Sigmoid colon (tissue), 7 donors: ENCODE data around the gene AHI1. TPM values are rescaled to one million over a fixed set of nuclear protein-coding genes. Genes with fewer than 3 reads are reported as not detected.

Experiments used
- DNase-seq: peaks from one replicate; pipeline ENCODE4 v3.0.0-alpha.2; 2019
- H3K27ac ChIP-seq, 4 donors: fragments of 200-600 bp; sonication (generic); one replicate each; pipeline ENCODE4 v1.5.1; 2016 to 2019; ENCODE audit warnings: mild to moderate bottlenecking in 1 of 4
- H3K27me3 ChIP-seq, 3 donors: fragments of 200-600 bp; sonication (generic); one replicate each; pipeline ENCODE4 v1.5.1; 2019; ENCODE audit warnings: mild to moderate bottlenecking in 1 of 3
- H3K36me3 ChIP-seq, 4 donors: fragments of 200-600 bp; sonication (generic); one replicate each; pipeline ENCODE4 v1.5.1; 2016 to 2019
- H3K4me1 ChIP-seq, 4 donors: fragments of 200-600 bp; sonication (generic); one replicate each; pipeline ENCODE4 v1.5.1; 2017 to 2019
- H3K4me3 ChIP-seq, 4 donors: fragments of 200-600 bp; sonication (generic); one replicate each; pipeline ENCODE4 v1.5.1; 2017 to 2019; ENCODE audit warnings: mild to moderate bottlenecking in 2 of 4, moderate library complexity in 1 of 4
- H3K9me3 ChIP-seq, 4 donors: fragments of 200-600 bp in 3 of 4; sonication (generic) in 3 of 4; one replicate each; pipeline versions ENCODE4 v1.5.1 to v1.6.1; 2013 to 2019
- CTCF ChIP-seq, 4 experiments: fragments of 450-650 bp in 3 of 4; fragments of 200-600 bp in 1 of 4; IDR thresholded peaks; one replicate each; pipeline ENCODE4 v1.5.1; 2016 to 2019; ENCODE audit warnings: antibody characterized with exemption in 4 of 4, mild to moderate bottlenecking in 3 of 4, moderate library complexity in 2 of 4
- EP300 ChIP-seq, 4 donors: sonication (generic); formaldehyde crosslinking; IDR thresholded peaks; one replicate each; pipeline ENCODE4 v1.6.1; 2017; ENCODE audit warnings: antibody characterized with exemption in 4 of 4
- POLR2A ChIP-seq, 2 donors: fragments of 450-650 bp; IDR thresholded peaks; one replicate each; pipeline ENCODE4 v1.6.1; 2016; ENCODE audit warnings: antibody characterized with exemption in 2 of 2, mild to moderate bottlenecking in 2 of 2, moderate library complexity in 2 of 2
- POLR2AphosphoS5 ChIP-seq, 4 donors: sonication (generic); formaldehyde crosslinking; IDR thresholded peaks; one replicate each; pipeline ENCODE4 v1.6.1; 2017; ENCODE audit warnings: antibody characterized with exemption in 4 of 4
- WGBS, 2 donors: extraction: QIAGEN DNeasy Blood & Tissue Kit; methylation state at CpG; one replicate each; pipeline ENCODE4 v1.1.7; 2013; 5-methylcytosine and 5-hydroxymethylcytosine counted together
- intact Hi-C: fragments of 100-400 bp; cut with DNase I; formaldehyde crosslinking; loops from one replicate; pipeline ENCODE4 v1.15.1; 2023
- polyA plus RNA-seq, 3 donors: library from polyadenylated mRNA; stranded (reverse); fragments of 200-250 nt; gene quantifications; one replicate each; pipeline ENCODE4 v1.2.3, GENCODE V29; 2013
- total RNA-seq, 4 donors: library from RNA; depleted of rRNA; stranded (reverse); fragments of >200 nt; gene quantifications; one replicate each; pipeline ENCODE4 v1.1.0, GENCODE V29; 2016
- donor health status: healthy with polysubstance abuse.
- donor health status: Bipolar disorder and iron deficiency.
- donor health status: healthy.

Gene AHI1
- total and polyA plus RNA-seq, 7 donors, result 4.2 to 47.1 (median 25.8) TPM

DNA sequence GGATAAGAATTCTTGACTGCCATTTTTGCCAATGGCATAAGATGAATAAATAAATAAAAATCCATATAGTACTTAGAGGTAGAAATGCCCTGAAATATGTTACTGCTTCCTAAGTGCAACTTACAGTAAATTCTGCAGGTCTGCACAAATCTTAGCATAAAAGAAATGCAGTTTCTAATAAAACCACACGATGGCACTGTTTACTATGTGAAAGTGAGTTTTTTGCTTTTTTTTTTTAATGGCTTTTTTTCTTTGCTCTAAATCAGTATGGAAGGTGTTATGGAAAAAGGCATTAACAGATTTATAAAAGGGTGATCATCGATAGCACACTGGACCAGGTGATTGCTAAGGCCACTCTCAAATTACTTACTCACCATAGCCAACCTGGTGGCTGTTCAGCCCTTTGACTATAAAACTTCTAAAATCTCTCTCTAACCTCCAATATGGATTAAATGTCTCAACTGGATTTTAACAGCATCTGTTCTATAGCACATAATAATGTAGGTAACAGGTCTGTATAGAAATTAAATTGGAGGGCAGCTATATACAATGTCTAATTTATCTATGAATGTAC is 45.8 kb downstream of the AHI1 start:
- no peak overlapping the region for H3K4me3 ChIP-seq
- intact Hi-C loops, result loop anchor here (2.0 kb wide), 1 partner anchor 775 kb away; no protein-coding TSS in a partner anchor
- H3K27ac ChIP-seq, result no peak overlapping the region
- no peak for DNase-seq
- H3K9me3 ChIP-seq, result no peaks in the 10 kb centered on the region
- WGBS, 2 donors, result 10 to 17% methylated on average over 2 of the region's 2 CpGs
- TF ChIP-seq POLR2AphosphoS5 (IDR thresholded peaks at IDR 0.05), result no peak
- peak; percentile 25 to 65 (median 38) for TF ChIP-seq CTCF (IDR thresholded peaks at IDR 0.05)
- H3K36me3 ChIP-seq, result peaks cover 0 to 62% (median 2%) of the 10 kb centered on the region in 4 donors
- H3K27me3 ChIP-seq, result no peaks in the 10 kb centered on the region
- H3K4me1 ChIP-seq, result no peaks in the 10 kb centered on the region

- WGBS, 2 donors, result 70 to 86% methylated on average over 5 of the region's 5 CpGs
- no peaks in the 10 kb centered on the region for H3K4me1 ChIP-seq
- no peak overlapping the region for H3K4me3 ChIP-seq
- intact Hi-C loops, result no loop called here
- H3K9me3 ChIP-seq, result no peaks in the 10 kb centered on the region
- H3K27me3 ChIP-seq, result no peaks in the 10 kb centered on the region
- no peak for TF ChIP-seq POLR2AphosphoS5 (IDR thresholded peaks at IDR 0.05)
- TF ChIP-seq POLR2A (IDR thresholded peaks at IDR 0.05), result no peak
- TF ChIP-seq CTCF (IDR thresholded peaks at IDR 0.05), result no peak
- TF ChIP-seq EP300 (IDR thresholded peaks at IDR 0.05), result no peak
- no peak for DNase-seq
- H3K36me3 ChIP-seq, result peaks cover 0 to 66% (median 3%) of the 10 kb centered on the region in 4 donors
- H3K27ac ChIP-seq, result no peak overlapping the region
Measured at GRCh38 chr6:135449246-135449645, 48.3 kb downstream of the AHI1 start.

DNA sequence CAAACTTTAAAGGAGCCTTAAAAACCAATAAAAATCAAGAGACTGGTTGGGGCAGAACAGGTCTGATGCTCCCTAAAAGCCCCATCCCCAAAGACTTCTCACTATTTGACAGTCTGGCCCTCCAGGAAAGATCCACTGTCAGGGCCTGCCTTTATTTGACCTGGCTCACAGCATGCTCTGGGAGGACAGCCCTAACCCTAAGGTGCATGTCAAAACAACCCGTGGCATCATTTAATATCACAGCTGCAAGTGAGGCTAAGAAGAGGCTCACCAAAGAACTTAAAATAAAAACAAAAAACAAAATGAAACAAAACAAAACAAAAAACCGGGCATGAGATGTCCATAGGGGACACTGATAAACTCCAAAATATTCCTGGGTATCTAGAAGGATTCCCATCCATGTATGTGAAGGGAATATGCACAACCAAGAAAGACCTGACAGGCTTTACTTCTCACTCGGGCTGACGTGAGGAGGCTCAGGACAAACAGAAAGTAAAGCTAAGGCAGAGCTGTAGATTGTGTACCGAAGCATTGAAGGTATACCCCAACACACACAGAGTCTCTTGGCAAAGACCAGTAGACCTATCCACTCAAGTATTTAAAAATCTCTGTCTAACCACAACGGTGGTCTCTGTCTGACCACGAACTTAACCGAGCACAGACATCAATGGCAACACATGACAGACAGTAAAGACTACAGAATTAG is 57.3 kb downstream of the AHI1 start:
- intact Hi-C loops, result no loop called here
- Histone ChIP-seq H3K27ac (no peak overlapping the region), H3K36me3 (peaks cover 0 to 73% (median 18%) of the 10 kb centered on the region in 4 donors), H3K27me3 (no peaks in the 10 kb centered on the region), H3K4me3 (no peak overlapping the region), H3K4me1 (no peaks in the 10 kb centered on the region), H3K9me3 (no peaks in the 10 kb centered on the region)
- TF ChIP-seq POLR2A (IDR thresholded peaks at IDR 0.05) (no peak), CTCF (IDR thresholded peaks at IDR 0.05) (no peak), EP300 (IDR thresholded peaks at IDR 0.05) (no peak), POLR2AphosphoS5 (IDR thresholded peaks at IDR 0.05) (no peak)
- 68 to 79% methylated on average over 8 of the region's 8 CpGs for WGBS, 2 donors
- no peak for DNase-seq

GRCh38 chr6:135439549-135439948 is 58.0 kb downstream of the AHI1 start:
- Histone ChIP-seq H3K9me3 (no peaks in the 10 kb centered on the region), H3K36me3 (peaks cover 0 to 77% (median 18%) of the 10 kb centered on the region in 4 donors), H3K4me3 (no peak overlapping the region), H3K27ac (no peak overlapping the region), H3K4me1 (no peaks in the 10 kb centered on the region), H3K27me3 (no peaks in the 10 kb centered on the region)
- WGBS, 2 donors, result 76 to 86% methylated on average over 4 of the region's 4 CpGs
- no peak for DNase-seq
- intact Hi-C loops, result no loop called here
- no peak for TF ChIP-seq POLR2A (IDR thresholded peaks at IDR 0.05)
- TF ChIP-seq EP300 (IDR thresholded peaks at IDR 0.05), result no peak
- no peak for TF ChIP-seq CTCF (IDR thresholded peaks at IDR 0.05)
- TF ChIP-seq POLR2AphosphoS5 (IDR thresholded peaks at IDR 0.05), result no peak
